HK-2 (cell line): Measurements from ENCODE around the gene ZNF462.
A peak's percentile ranks its signal among the peaks of the same experiment; 100 is the strongest.

Experiments
- DNase-seq: peaks from one replicate; pipeline ENCODE4 v3.0.0-alpha.2; 2018; ENCODE audit not compliant: unreplicated experiment

The ZNF462 gene

GRCh38 chr9:106929471-106930177, 66.7 kb downstream of the ZNF462 start:
- DNase-seq, result no peak

GRCh38 chr9:106930477-106930876, 67.5 kb downstream of the ZNF462 start:
- DNase-seq, result no peak

- DNase-seq, result no peak
Observed at GRCh38 chr9:106931466-106931865, 68.5 kb downstream of the ZNF462 start.

GRCh38 chr9:106932178-106932577, 69.2 kb downstream of the ZNF462 start:
- no peak for DNase-seq

GRCh38 chr9:106932675-106933074, 69.7 kb downstream of the ZNF462 start:
- no peak for DNase-seq

GRCh38 chr9:106933470-106933869, 70.5 kb downstream of the ZNF462 start:
- DNase-seq, result no peak

- no peak for DNase-seq
Observed at GRCh38 chr9:106934442-106935238, 71.7 kb downstream of the ZNF462 start.

- DNase-seq, result no peak
Observed at GRCh38 chr9:106936680-106937079, 73.7 kb downstream of the ZNF462 start.

GRCh38 chr9:106941916-106942315, 79.0 kb downstream of the ZNF462 start:
- no peak for DNase-seq

GRCh38 chr9:106945727-106946660, 83.0 kb downstream of the ZNF462 start:
- DNase-seq, result no peak

- no peak for DNase-seq
Observed at GRCh38 chr9:106947106-106947900, 84.3 kb downstream of the ZNF462 start.

GRCh38 chr9:106953174-106953573, 90.2 kb downstream of the ZNF462 start:
- DNase-seq, result peak; percentile 45

- DNase-seq, result no peak
Observed at GRCh38 chr9:106954558-106954957, 91.6 kb downstream of the ZNF462 start.

- DNase-seq, result no peak
Observed at GRCh38 chr9:106954974-106955850, 92.2 kb downstream of the ZNF462 start.

- DNase-seq, result no peak
Observed at GRCh38 chr9:106956971-106957370, 94.0 kb downstream of the ZNF462 start.

GRCh38 chr9:106958955-106959657, 96.1 kb downstream of the ZNF462 start:
- no peak for DNase-seq

- no peak for DNase-seq
Observed at GRCh38 chr9:106960258-106960657, 97.3 kb downstream of the ZNF462 start.

GRCh38 chr9:106961623-106962022, 98.7 kb downstream of the ZNF462 start:
- DNase-seq, result no peak

GRCh38 chr9:106962122-106962521, 99.2 kb downstream of the ZNF462 start:
- no peak for DNase-seq
